Measurements from ENCODE around the gene HOTAIR.

DNA sequence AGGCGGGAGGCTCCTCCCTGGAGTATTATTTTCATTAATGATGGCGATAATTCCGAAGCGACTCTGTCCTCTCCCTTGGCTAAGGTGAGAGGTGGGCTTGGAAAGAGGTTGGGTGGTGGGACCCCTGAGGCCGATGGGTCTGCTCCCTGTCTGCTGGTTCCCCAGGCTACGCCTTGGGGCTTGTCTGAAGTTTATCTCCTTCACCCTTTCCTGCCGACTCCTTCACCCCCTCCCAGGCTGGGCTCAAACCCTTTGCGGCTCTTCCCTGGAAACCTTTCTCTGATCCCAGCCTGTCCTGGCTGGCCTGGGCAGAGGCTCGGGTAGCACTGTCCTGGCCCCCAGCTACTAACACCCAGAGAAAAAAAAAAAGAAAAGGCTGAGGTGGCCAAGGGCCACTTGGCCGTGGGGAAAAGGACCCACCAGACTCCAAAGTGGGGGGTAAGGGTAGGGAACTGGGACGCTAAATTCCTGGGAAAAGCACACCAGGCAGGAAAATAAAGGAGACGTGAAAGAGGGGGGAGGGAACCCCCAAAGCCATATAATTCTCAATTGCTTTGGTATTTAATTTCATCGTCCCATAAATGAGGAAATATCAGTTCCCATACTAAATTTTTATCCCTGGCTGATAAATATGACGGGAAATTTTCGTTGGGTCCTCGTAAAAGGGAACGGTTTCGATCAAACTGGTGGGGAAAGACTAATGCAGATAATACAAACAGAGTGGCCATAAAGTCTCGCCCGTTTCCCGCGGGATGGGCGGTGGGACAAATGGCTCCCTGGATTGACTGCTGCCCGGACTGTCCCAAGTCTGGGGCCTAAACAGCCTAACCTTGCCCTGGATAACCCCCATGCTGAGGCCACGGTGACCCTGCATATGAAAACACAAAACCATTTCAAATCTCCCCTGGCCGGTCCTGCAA, 8.2 kb upstream of the HOTAIR start:
- TF ChIP-seq TEAD1 (CRISPR knock-in tag; IDR thresholded peaks at IDR 0.05), result no peak
- no peak for TF ChIP-seq TEAD4 (CRISPR knock-in tag; IDR thresholded peaks at IDR 0.05)
- TF ChIP-seq, protein P1, sequence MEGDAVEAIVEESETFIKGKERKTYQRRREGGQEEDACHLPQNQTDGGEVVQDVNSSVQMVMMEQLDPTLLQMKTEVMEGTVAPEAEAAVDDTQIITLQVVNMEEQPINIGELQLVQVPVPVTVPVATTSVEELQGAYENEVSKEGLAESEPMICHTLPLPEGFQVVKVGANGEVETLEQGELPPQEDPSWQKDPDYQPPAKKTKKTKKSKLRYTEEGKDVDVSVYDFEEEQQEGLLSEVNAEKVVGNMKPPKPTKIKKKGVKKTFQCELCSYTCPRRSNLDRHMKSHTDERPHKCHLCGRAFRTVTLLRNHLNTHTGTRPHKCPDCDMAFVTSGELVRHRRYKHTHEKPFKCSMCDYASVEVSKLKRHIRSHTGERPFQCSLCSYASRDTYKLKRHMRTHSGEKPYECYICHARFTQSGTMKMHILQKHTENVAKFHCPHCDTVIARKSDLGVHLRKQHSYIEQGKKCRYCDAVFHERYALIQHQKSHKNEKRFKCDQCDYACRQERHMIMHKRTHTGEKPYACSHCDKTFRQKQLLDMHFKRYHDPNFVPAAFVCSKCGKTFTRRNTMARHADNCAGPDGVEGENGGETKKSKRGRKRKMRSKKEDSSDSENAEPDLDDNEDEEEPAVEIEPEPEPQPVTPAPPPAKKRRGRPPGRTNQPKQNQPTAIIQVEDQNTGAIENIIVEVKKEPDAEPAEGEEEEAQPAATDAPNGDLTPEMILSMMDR (IDR thresholded peaks at IDR 0.05), result 0 out of 2 replicates have a peak, but pooled peaks have one; percentile 7
- TF ChIP-seq HMGXB4 (CRISPR knock-in tag; IDR thresholded peaks at IDR 0.05), result no peak
- no peak for TF ChIP-seq GTF2I (CRISPR knock-in tag; conservative IDR thresholded peaks at IDR 0.05)
- TF ChIP-seq JUN (CRISPR knock-in tag; IDR thresholded peaks at IDR 0.05), result no peak
- no peak for TF ChIP-seq ZNF219 (CRISPR knock-in tag; IDR thresholded peaks at IDR 0.05; ENCODE audit: borderline replicate concordance)
- no peak for TF ChIP-seq KAT7 (CRISPR knock-in tag; IDR thresholded peaks at IDR 0.05; ENCODE audit: borderline replicate concordance)
- no peak for TF ChIP-seq SP1 (CRISPR knock-in tag; conservative IDR thresholded peaks at IDR 0.05)
- TF ChIP-seq MAX (CRISPR knock-in tag; IDR thresholded peaks at IDR 0.05), result no peak
- no peak for TF ChIP-seq ZSCAN18 (CRISPR knock-in tag; IDR thresholded peaks at IDR 0.05)
- TF ChIP-seq MXD4 (CRISPR knock-in tag; IDR thresholded peaks at IDR 0.05; ENCODE audit: borderline replicate concordance), result no peak

Measured in WTC11 (cell line).